ENCODE measurements around the gene C10orf67.
"Not testable (repeated sequence)": the region's sequence is repeated elsewhere in the genome, so short reads cannot be mapped to it uniquely, and the experiment has no call there.

The C10orf67 gene
- 0.67 to 0.94 reads per million in 2 donors for total RNA-seq

DNA sequence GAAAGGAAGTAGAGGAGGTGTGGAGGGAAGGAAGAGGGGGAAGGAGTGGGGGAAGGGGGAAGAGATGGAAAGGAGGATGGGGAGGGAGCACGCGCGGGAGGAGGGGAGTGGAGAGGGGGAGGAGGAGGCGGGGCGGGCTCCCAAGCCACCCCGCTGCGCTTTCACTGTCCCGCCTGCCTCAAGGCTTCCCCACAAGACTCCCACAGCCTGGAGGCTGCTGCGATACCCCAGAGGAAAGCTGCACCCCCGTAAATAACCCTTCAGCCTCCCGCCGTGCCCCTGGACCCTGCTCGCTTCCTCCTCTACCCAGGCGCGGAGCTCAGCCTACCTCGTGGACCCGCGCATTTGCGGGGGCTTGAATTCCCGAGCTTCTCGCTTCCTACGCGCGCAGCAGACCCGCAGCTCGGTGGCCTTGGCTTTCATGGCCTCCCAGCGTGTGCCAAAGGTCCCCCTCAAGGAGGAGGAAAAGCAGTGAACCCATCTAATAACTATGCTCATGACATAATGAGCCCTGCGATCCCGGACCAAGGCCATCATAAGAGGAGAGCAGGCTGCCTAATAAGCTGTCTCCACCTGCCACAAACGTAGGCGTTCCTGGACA lies at the start of gene C10orf67:
TSS of gene C10orf67 (minus strand) at position 557 of the 601 bp plus-strand sequence. CDS start at position 534, 23 bp downstream.
- peak in 1 of 5 experiments; percentile 27 for DNase-seq

DNA sequence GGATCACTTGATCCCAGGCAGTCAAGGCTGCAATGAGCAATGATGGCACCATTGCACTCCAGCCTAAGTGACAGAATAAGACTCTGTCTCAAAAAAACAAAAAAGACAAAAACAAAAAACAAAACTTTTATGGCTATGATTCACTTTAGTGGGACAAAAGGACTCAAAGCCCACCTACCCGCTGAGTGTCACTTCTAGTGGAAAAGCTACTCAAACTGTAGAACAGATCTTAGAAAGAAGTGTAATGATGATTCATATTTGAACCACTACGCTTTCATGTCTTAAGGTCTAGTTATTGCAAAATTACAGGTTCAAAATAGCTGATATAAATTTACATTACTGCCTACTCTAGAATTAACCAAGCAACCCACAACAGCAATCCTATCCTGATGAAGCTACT lies 47.2 kb upstream of the C10orf67 start:
- peak in 1 of 5 experiments; percentile 52 for DNase-seq

DNA sequence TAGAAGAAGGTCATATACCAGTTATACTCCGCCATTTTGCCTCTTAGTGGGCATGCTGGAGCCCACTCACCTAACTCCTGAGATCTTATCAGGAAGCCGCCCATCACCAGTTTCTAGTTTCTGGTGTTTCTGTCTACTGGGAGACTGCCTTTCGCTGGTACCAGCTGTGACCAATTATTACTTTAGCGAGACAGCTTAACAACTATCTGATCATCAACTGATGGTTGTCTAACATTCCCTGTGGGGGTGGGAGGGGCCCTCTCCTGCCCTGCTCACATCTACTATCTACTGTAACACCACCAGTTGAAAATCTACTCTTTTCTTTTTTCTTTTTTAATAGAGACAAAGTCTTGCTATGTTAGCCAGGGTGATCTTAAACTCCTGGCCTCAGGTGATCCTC lies 46.2 kb upstream of the C10orf67 start:
- no peak for DNase-seq

DNA sequence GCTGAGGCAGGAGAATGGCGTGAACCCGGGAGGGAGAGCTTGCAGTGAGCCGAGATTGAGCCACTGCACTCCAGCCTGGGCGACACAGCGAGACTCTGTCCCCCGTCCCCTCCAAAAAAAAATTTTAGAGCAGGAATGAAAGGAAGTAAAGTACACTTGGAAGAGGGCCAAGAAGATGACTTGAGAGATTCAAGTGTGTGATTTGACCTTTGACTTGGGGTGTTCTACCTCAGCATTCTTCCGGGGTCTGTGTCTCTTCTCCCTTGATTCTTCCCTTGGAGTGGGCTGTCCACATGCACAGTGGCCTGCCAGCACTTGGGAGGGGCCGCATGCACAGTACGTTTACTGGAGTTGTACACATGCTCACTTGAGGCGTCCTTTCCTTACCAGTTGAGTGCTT lies 45.8 kb upstream of the C10orf67 start:
- DNase-seq: not testable (repeated sequence)

DNA sequence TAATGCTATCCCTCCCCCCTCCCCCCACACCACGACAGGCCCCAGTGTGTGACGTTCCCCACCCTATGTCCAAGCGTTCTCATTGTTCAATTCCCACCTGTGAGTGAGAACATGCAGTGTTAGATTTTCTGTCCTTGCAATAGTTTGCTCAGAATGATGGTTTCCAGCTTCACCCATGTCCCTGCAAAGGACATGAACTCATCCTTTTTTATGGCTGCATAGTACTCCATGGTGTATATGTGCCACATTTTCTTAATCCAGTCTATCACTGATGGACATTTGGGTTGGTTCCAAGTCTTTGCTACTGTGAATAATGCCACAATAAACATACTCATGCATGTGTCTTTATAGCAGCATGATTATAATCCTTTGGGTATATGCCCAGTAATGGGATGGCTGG lies 42.9 kb upstream of the C10orf67 start:
- DNase-seq: not testable (repeated sequence)

DNA sequence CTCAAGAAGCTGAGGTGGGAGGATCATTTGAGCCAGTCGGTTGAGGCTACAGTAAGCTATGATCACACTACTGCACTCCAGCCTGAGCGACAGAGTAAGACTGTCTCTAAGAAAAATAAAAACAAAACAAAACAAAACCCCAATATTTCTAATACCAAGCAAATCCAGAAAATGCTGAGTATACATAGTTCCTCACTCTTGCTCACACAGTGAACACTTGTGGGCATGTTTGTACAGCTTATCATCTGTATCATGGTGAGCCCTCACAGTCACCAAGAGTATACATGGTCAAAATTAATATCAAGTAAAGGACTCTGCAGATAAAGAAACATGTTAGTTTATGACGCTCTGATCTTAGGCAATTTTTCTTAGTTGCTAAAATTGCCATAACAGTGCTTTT lies 41.5 kb upstream of the C10orf67 start:
- DNase-seq: no peak

DNA sequence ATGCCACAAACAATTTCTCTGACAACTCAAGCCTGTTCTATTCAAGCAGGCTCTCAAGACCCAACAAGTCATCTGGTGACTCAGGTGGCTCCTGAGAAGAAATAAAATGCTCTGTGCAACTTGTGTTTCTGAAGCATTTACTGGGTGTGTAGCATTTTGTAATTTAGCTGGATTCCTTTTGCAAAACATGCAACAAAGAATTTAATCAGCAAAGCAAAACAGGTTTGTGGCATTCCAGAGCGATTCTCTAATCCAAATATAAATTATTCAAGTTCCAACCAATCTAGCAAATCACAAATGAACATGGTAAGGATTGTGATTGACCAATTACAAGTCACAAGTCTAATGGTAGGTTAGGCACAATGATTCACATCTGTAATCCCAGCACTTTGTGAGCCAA lies 39.8 kb upstream of the C10orf67 start:
- no peak for DNase-seq

DNA sequence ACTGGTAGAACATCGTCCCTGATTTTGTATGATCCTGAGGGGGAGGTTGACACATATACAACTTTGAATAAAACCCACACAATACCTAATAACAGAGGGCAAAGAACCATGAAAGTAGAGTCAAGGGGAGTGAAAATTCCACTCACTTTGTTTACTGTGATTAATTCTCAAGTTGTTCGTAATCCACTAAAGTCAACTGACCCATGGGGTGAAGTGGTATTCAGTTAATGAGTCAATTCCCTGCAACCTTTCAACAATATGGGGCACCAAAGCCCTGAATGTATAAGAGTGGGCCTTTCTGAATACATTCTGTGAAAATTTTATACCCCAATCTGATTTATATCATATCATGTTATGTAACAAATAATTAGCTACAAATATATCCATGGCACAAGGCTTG lies 39.0 kb upstream of the C10orf67 start:
- no peak for DNase-seq

DNA sequence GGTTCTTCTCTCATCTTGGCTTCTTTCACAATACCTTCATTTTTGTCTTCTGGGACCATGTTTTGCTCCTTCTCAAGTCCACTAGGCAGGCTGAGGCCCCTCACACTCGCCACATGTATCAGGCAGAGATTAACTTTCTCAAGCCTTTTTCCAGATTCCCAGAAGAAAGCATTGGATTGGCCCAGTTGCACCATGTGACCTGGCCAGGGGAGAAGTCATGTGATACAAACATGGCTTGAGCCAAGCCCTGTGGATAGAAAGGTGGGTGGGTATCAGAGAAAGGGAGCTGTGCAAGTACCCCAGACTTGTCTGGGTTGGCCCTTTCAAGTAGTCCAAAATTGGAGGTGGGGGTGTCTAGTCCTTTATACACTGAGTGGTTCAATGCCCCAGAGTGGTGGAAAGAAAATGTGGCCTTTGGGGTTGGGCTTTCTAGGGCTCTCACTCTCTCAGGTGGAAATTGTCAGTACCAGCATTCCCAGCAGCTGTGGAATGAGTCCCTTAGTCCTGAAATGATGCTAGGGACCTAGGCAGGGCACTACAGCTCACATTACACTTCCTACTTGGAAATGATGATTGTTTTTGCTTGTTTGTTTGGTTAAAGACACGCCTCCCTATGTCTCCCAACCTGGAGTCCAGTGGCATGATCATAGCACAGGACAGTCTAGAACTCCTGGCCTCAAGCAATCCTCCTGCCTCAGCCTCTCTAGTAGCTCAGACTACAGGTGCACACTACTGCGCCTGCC lies 36.9 kb upstream of the C10orf67 start:
- DNase-seq: no peak

DNA sequence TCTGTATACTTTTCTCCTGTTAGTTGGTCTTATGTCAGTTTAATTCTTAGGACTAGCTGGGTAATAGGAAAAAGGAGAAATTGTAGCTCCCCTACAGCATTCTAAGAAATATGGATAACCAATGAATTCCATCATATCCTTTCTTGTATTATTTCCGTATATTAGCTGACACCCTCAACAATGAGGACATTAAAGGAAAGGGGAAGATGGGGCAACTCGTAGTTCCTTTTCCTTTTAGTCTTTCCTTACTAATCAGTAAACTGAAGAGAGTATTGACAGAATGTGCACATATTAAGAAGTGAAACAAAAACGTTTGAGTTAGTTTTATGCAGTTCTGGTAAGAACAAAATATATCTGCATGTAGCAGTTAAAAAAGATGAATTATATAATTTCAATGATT lies 35.1 kb upstream of the C10orf67 start:
- DNase-seq: no peak

DNA sequence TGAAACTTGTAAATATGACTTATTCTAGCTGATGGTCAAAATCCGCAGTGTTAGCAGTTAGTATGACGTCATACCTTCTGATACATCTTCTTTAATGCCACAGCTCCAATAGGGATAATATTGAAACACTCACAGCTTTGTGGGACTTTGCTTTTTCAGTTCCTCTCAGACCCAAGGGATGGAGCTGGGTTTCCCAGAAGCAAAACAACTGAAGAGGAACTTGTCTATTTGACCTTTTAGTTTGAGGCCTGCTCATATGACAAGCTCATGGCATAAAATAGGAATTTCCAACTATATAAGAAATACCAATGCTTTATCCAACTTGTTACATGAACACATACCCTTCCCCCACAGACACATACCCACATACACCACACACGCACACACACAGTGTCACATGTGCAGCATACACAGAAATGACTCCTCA lies 31.6 kb upstream of the C10orf67 start:
- DNase-seq: no peak

DNA sequence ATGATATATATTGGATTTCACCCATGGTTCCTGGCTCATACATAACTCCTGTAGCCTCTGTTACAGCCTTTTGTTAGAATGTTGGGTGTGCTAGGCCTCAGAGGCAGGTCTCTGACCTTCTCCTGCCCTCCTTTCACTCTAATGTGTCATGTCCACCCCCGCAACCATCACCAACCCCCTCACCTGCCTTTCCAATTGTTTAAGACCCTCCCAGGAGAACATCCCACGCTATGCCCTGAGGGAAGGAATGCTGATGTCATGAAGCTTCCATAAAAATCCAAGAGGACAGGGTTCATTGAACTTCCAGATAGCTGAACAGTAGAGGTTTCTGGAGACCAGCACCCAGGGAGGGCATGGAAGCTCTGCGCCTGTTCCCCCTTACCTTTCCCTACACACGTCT lies 30.8 kb upstream of the C10orf67 start:
- no peak for DNase-seq

DNA sequence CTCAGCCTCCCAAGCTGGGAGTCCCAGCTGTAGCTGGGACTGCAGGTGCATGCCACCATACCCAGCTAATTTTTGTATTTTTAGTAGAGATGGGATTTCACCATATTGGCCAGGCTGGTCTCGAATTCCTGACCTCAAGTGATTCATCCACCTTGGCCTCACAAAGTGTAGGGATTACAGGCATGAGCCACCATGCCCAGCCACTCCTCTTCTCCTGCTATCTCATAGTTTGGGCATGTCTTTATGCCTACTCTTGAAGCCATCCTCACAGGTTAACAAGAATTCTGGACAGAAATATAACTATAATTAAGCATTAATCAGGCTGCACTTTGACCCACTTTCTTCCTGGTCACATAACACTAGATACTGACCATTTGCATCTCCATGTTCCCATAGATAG lies 28.6 kb upstream of the C10orf67 start:
- no peak for DNase-seq

DNA sequence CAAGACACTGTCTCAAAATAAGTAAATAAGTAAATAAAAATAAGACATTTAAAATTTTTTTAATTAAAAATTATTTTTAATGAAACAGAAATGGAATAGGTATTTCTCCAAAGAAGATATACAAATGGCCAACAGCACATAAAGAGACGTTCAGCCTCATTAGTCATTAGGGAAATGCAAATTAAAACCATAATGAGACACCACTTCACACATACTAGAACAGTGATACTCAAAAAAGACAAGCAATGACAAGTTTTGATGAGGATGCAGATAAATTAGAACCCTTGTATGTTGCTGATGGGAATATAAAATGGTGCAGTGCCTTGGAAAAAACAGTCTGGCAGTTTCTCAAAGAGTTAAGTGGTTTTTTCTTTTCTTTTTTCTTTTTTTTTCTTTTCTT lies 26.5 kb upstream of the C10orf67 start:
- no peak for DNase-seq

DNA sequence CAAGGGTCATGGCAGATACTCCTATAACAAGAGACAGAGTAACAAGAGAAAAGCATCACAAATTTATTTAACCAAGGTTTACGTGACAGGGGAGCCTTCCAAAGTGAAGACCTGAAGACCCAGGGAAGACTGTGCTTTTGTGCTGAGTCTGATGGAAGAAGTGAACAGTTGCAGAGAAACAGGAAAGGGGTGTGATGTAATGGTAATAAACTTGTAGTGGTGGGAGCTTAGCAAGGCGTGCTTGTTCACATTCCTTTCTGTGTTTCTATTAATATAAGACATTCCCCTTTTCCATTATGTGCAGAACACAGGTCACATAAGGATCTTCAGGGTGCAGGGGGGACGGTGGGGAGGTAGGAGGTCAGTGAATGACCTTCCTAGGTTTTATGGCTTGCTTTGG lies 25.5 kb upstream of the C10orf67 start:
- no peak for DNase-seq

DNA sequence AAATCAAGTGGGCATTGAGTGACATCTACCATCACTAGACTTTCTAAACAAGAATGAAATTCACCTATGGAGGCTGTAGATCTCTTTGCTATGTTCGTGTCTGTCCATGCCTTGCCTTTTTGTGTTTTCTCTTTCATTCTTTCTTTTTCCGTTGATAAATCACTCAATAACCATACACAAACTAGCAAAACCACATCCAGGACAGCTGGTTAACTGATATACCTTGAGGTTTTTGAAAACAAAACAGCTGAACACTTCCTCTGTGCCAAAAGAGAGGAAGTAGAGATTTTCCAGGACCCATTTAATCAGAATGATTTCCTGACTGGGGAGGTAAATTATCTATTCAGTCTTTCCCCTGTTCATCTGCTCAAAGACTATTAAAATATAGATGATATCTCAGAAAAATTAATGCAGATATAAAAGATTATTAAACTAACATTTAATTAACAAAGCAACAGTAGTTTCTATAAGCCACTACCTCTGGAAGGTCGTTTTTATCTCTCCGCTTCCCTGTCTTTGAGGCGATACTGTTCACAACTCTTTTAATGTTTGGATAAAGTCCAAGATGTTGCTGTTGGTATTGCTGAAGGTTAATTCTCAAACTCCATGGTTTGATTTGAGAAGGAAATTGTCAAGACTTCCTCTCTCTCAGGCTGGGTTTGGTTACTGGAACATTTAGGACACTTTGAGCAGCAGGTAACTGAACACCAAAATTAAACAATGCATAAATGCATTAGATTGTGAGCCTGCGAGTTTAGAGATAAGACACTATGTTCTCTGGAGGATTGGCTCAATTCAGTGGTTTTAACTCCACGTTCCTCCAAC lies 24.4 kb upstream of the C10orf67 start:
- DNase-seq: peak in 2 of 5 experiments; percentile 22 to 91

DNA sequence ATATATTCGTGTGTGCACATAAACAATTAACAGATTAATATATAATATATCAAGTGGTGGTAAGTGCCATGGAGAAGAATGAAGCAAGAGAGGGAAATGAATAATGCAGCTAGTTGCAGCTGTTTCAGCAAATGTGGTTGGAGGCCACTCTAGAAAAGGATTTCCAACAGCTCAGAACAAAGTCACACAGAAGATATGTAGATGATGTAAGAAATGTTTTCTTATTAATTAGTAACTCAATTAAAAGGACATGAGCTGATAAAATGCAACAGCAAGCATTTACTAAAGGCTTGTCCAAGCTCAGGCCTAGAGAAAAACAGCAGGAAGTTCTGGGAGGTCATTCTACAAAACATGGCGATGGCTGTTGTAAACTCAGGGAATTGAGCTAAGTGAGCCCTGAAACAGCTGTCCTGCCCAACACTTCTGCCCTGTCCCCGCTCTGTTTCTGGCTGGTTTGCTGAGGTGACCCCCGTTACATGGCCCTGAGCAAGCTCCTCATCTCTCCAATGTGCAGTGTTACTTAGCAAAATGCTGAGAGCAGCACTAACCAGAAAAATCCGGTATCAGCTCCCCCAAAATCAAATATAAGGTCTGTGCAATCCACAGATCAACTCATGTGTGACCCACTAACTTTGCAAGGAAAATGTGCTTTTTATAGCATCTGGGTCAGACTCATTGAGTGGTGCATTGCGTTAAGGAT lies 23.4 kb upstream of the C10orf67 start:
- DNase-seq: peak in 1 of 5 experiments; percentile 57

DNA sequence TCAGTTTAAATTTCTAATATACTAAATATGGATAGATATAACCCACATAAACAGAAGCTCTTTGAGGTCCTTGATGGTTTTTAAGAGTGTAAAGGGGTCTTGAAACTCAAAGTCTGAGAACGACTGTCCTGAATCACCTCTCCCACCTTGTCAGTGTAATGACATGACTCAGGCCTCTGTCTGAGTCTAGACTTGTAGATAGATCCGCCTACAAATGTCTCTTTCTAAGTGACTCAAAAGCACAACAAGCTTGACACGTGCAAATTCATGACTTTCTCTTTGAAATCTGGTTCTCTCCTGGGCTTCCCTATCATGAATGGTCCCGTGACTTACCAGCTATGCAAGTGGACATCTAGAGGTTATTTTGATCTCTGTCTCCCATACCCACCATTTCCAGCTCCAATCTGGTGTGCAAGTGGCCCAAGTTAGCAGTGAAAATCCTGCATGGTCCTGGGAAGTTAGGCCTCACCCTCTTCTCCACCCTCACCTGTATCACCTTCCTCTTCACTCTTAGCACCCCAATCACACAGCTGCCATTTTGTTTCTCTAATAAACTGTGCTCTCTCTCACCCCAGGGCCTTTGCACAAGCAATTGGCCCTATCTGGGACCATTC lies 20.9 kb upstream of the C10orf67 start:
- peak in 1 of 5 experiments; percentile 72 for DNase-seq

DNA sequence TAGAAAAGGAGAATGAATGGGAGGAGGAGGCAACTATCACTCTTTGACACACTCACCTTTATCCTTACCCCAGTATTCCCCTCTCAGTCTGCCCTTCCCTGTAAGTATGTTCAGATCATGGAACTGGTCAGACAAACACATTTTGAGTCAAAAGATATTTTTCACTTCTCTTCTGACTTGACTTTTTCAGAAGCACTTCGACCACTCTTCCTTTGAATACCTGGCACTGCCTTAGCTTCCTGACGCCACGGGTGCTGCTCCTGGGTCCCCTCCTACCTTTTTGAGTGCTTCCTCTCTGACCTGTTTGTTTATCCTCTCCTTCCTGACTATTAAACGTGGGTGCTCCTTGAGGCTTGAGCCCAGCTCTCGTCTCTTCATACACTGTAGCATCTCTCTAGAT lies 19.8 kb upstream of the C10orf67 start:
- DNase-seq: no peak

DNA sequence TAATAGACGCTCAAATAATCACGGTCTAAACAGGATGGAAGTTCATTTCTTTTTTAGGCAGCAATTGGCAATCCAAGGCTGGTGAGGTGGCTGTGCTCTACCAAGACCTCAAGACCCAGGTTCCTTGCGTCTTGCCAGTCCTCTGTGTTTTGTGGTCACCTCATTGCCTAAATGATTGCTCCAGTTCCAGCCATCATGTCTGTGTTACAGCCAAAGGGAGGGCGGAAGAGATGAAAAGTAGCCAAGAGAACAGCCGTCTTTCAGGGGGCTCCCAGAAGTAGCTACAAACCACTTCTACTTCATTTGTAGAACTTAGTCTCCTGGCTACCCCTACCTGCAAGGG lies 19.2 kb upstream of the C10orf67 start:
- DNase-seq: no peak

DNA sequence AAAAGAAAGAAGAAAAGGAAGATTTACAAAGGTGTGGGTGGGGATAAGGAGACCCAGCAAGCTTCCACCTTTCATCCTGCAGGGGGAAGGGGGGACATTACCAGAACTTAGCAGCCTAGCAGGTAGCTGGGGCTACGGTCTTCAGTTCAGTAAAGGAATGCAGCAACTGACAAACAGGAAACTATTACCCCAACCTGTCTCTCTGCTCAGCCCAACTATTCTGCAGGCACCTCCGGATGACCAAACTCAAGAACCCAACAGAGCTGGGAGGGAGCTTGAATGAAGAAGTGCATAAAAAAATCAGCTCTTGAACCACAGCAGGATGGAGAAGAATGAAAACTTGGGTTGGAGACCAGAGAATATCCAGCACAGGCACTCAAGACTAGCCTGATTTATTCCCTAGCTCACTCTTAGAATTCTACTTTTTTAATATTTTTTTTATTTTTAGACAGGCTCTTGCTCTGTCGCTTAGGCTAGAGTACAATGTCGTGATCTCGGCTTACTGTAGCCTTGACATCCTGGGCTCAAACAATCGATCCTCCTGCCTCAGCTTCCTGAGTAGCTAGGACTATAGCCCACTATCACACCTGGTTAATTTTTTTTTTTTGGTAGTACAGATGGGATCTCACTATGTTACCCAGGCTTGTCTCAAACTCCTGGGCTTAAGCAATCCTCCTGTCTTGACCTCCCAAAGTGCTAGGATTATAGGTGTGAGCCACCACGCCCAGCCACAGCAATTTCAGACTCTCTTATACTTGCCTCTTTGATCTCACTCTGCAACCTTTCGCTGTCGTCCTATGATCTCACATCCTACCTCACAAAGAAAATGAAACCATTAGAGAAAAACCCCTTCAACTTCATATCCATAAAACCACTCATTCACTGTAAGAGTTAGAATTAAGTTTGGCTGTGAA lies 18.5 kb upstream of the C10orf67 start:
- peak in 3 of 5 experiments; percentile 16 to 82 (median 55) for DNase-seq
